ENCODE data around the gene FER. TPM values are rescaled to one million over a fixed set of nuclear protein-coding genes. Genes with fewer than 3 reads are reported as not detected.
A peak's percentile ranks its signal among the peaks of the same experiment; 100 is the strongest.

FER gene
- total and polyA plus RNA-seq, 2 experiments from 2014 or later = 10.6 to 29.4 TPM

GRCh38 chr5:108720391-108720790 is 27.3 kb upstream of the FER start:
- H3K27me3 ChIP-seq = no peaks in the 10 kb centered on the region
- no peaks in the 10 kb centered on the region for H4K20me1 ChIP-seq (ENCODE audit: insufficient read depth, poor library complexity, severe bottlenecking)
- no peaks in the 10 kb centered on the region for H3K9me2 ChIP-seq (replicated peaks; ENCODE audit: insufficient read depth)
- H3K4me1 ChIP-seq (ENCODE audit: insufficient read depth) = no peaks in the 10 kb centered on the region
- no peak overlapping the region for H3K4me3 ChIP-seq
- no peak overlapping the region for H2AFZ ChIP-seq
- H3K79me2 ChIP-seq = no peaks in the 10 kb centered on the region
- no peak overlapping the region for H3K4me2 ChIP-seq
- H3K9me3 ChIP-seq (ENCODE audit: low read depth) = no peaks in the 10 kb centered on the region
- DNase-seq (ENCODE audit: low spot score) = no peak
- H3K36me3 ChIP-seq (replicated peaks; ENCODE audit: insufficient read depth, low read depth) = no peaks in the 10 kb centered on the region
- TF ChIP-seq CTCF (IDR thresholded peaks at IDR 0.05; ENCODE audit: poor library complexity) = no peak
- no peak overlapping the region for H3K27ac ChIP-seq

- Histone ChIP-seq H4K20me1 (ENCODE audit: insufficient read depth, poor library complexity, severe bottlenecking) (no peaks in the 10 kb centered on the region), H3K27ac (peak overlapping the region; percentile 94), H3K36me3 (replicated peaks; ENCODE audit: insufficient read depth, low read depth) (no peaks in the 10 kb centered on the region), H3K27me3 (no peaks in the 10 kb centered on the region), H3K9me3 (ENCODE audit: low read depth) (no peaks in the 10 kb centered on the region), H3K9me2 (replicated peaks; ENCODE audit: insufficient read depth) (no peaks in the 10 kb centered on the region), H2AFZ (peak overlapping the region; percentile 80), H3K4me3 (peak overlapping the region; percentile 17), H3K79me2 (no peaks in the 10 kb centered on the region), H3K4me1 (ENCODE audit: insufficient read depth) (peaks cover 11% of the 10 kb centered on the region), H3K4me2 (peak overlapping the region; percentile 85)
- no peak for TF ChIP-seq EZH2 (IDR thresholded peaks at IDR 0.05; ENCODE audit: borderline replicate concordance)
- TF ChIP-seq CTCF (IDR thresholded peaks at IDR 0.05; ENCODE audit: poor library complexity) = no peak
- TF ChIP-seq EZH2phosphoT487 (IDR thresholded peaks at IDR 0.05; ENCODE audit: low read depth, severe bottlenecking, unreplicated experiment) = no peak
- no peak for DNase-seq (ENCODE audit: low spot score)
- 84% methylated on average over 6 of the region's 6 CpGs for WGBS (ENCODE audit: low lambda C conversion rate, missing lambda C conversion rate)
Observed at GRCh38 chr5:108726446-108727235, 21.1 kb upstream of the FER start.

- Histone ChIP-seq H3K4me1 (ENCODE audit: insufficient read depth) (peaks cover 11% of the 10 kb centered on the region), H3K27me3 (no peaks in the 10 kb centered on the region), H3K27ac (peak overlapping the region; percentile 94), H3K36me3 (replicated peaks; ENCODE audit: insufficient read depth, low read depth) (no peaks in the 10 kb centered on the region), H3K4me3 (peak overlapping the region; percentile 17), H4K20me1 (ENCODE audit: insufficient read depth, poor library complexity, severe bottlenecking) (no peaks in the 10 kb centered on the region), H3K4me2 (peak overlapping the region; percentile 85), H3K9me2 (replicated peaks; ENCODE audit: insufficient read depth) (no peaks in the 10 kb centered on the region), H2AFZ (peak overlapping the region; percentile 80), H3K79me2 (no peaks in the 10 kb centered on the region), H3K9me3 (ENCODE audit: low read depth) (no peaks in the 10 kb centered on the region)
- TF ChIP-seq EZH2 (IDR thresholded peaks at IDR 0.05; ENCODE audit: borderline replicate concordance) = no peak
- TF ChIP-seq CTCF (IDR thresholded peaks at IDR 0.05; ENCODE audit: poor library complexity) = no peak
- no peak for TF ChIP-seq EZH2phosphoT487 (IDR thresholded peaks at IDR 0.05; ENCODE audit: low read depth, severe bottlenecking, unreplicated experiment)
- WGBS (ENCODE audit: low lambda C conversion rate, missing lambda C conversion rate) = 26% methylated on average over 8 of the region's 8 CpGs
- DNase-seq (ENCODE audit: low spot score) = peak; percentile 45
Observed at GRCh38 chr5:108727236-108727650, 20.5 kb upstream of the FER start.
